ENCODE measurements around the gene PLOD1. TPM values are rescaled to one million over a fixed set of nuclear protein-coding genes. Genes with fewer than 3 reads are reported as not detected.

The PLOD1 gene
- 118 TPM for total RNA-seq
- polyA plus RNA-seq (ENCODE audit: insufficient read depth in 1 of 8, insufficient read length in 8 of 8, low replicate concordance in 1 of 8), result 100 to 1,000 TPM; 138 to 243 (median 184) TPM
- long read RNA-seq, donor 1, transcript PLOD1-201 (19 exons, 2,940 nt), result major isoform, 16 of 35 reads
- long read RNA-seq, donor 1, partial matches to known transcripts, result 18 of 35 reads
- long read RNA-seq, donor 1, other reads (novel, unspliced or antisense), result 0 of 35 reads
- long read RNA-seq, donor 2, transcript PLOD1-201 (19 exons, 2,940 nt), result major isoform, 5 of 5 reads
- long read RNA-seq, donor 2, partial matches to known transcripts, result 0 of 5 reads
- long read RNA-seq, donor 2, other reads (novel, unspliced or antisense), result 0 of 5 reads
- long read RNA-seq, donor 3, transcript PLOD1-201 (19 exons, 2,940 nt), result major isoform, 44 of 66 reads
- long read RNA-seq, donor 3, partial matches to known transcripts, result 22 of 66 reads
- long read RNA-seq, donor 3, other reads (novel, unspliced or antisense), result 0 of 66 reads
- long read RNA-seq, donor 4, transcript PLOD1-201 (19 exons, 2,940 nt), result major isoform, 9 of 45 reads
- long read RNA-seq, donor 4, partial matches to known transcripts, result 36 of 45 reads
- long read RNA-seq, donor 4, other reads (novel, unspliced or antisense), result 0 of 45 reads
- long read RNA-seq, donor 5, transcript PLOD1-201 (19 exons, 2,940 nt), result major isoform, 64 of 261 reads
- long read RNA-seq, donor 5, transcript PLOD1-207 (2 exons, 2,339 nt), result minor isoform, 7 of 261 reads
- long read RNA-seq, donor 5, partial matches to known transcripts, result 189 of 261 reads
- long read RNA-seq, donor 5, other reads (novel, unspliced or antisense), result 0 of 261 reads
- long read RNA-seq, donor 6, transcript PLOD1-201 (19 exons, 2,940 nt), result major isoform, 34 of 113 reads
- long read RNA-seq, donor 6, partial matches to known transcripts, result 75 of 113 reads
- long read RNA-seq, donor 6, other reads (novel, unspliced or antisense), result 0 of 113 reads
- long read RNA-seq, donor 7, transcript PLOD1-201 (19 exons, 2,940 nt), result major isoform, 23 of 104 reads
- long read RNA-seq, donor 7, partial matches to known transcripts, result 76 of 104 reads
- long read RNA-seq, donor 7, other reads (novel, unspliced or antisense), result 0 of 104 reads
- long read RNA-seq, donor 8, transcript PLOD1-201 (19 exons, 2,940 nt), result major isoform, 15 of 97 reads
- long read RNA-seq, donor 8, partial matches to known transcripts, result 79 of 97 reads
- long read RNA-seq, donor 8, other reads (novel, unspliced or antisense), result 0 of 97 reads
- long read RNA-seq, donor 9, transcript PLOD1-201 (19 exons, 2,940 nt), result major isoform, 15 of 47 reads
- long read RNA-seq, donor 9, partial matches to known transcripts, result 30 of 47 reads
- long read RNA-seq, donor 9, other reads (novel, unspliced or antisense), result 0 of 47 reads
- long read RNA-seq, donor 10, transcript PLOD1-201 (19 exons, 2,940 nt), result major isoform, 27 of 90 reads
- long read RNA-seq, donor 10, partial matches to known transcripts, result 62 of 90 reads
- long read RNA-seq, donor 10, other reads (novel, unspliced or antisense), result 0 of 90 reads
- long read RNA-seq, donor 11, transcript PLOD1-201 (19 exons, 2,940 nt), result major isoform, 25 of 89 reads
- long read RNA-seq, donor 11, partial matches to known transcripts, result 61 of 89 reads
- long read RNA-seq, donor 11, other reads (novel, unspliced or antisense), result 0 of 89 reads

GRCh38 chr1:11934302-11935056 is at the start of gene PLOD1:
PLOD1 (plus strand) TSS chr1:11934717; CDS start chr1:11934780, 63 bp downstream.
- Histone ChIP-seq H3K9me3 (replicated peaks; ENCODE audit: control insufficient read depth, low read depth, low read length) (no peaks in the 10 kb centered on the region), H3K4me3 (ENCODE audit: low read length) (peak within 1 kb of the TSS; percentile 76), H3K4me1 (ENCODE audit: control insufficient read depth, insufficient read depth, low read length) (peaks cover 57% of the 10 kb centered on the region), H3K36me3 (ENCODE audit: control insufficient read depth, insufficient read depth, low read length) (peaks cover 10% of the 10 kb centered on the region), H3K27ac (ENCODE audit: low read length) (peak within 1 kb of the TSS; percentile 93), H3K27me3 (ENCODE audit: control insufficient read depth, insufficient read depth, low read length) (no peaks in the 10 kb centered on the region)
- 0% methylated on average over 42 of the region's 55 CpGs for WGBS (ENCODE audit: insufficient coverage)
- peak; percentile 96 for DNase-seq

- Histone ChIP-seq H3K9me3 (replicated peaks; ENCODE audit: control insufficient read depth, low read depth, low read length) (peaks cover 2% of the 10 kb centered on the region), H3K4me3 (ENCODE audit: low read length) (no peak overlapping the region), H3K36me3 (ENCODE audit: control insufficient read depth, insufficient read depth, low read length) (no peaks in the 10 kb centered on the region), H3K4me1 (ENCODE audit: control insufficient read depth, insufficient read depth, low read length) (peaks cover 47% of the 10 kb centered on the region), H3K27ac (ENCODE audit: low read length) (peak overlapping the region; percentile 47), H3K27me3 (ENCODE audit: control insufficient read depth, insufficient read depth, low read length) (no peaks in the 10 kb centered on the region)
- 62% methylated on average over 6 of the region's 6 CpGs for WGBS (ENCODE audit: insufficient coverage)
- peak; percentile 59 for DNase-seq
These were observed 48.6 kb upstream of the PLOD1 start for GRCh38 chr1:11885916-11886315.

- H3K9me3 ChIP-seq (replicated peaks; ENCODE audit: control insufficient read depth, low read depth, low read length), result peaks cover under 1% of the 10 kb centered on the region
- no peak overlapping the region for H3K4me3 ChIP-seq (ENCODE audit: low read length)
- H3K4me1 ChIP-seq (ENCODE audit: control insufficient read depth, insufficient read depth, low read length), result peaks cover 35% of the 10 kb centered on the region
- no peak overlapping the region for H3K27ac ChIP-seq (ENCODE audit: low read length)
- H3K27me3 ChIP-seq (ENCODE audit: control insufficient read depth, insufficient read depth, low read length), result peaks cover 4% of the 10 kb centered on the region
- DNase-seq, result peak; percentile 88
- no peaks in the 10 kb centered on the region for H3K36me3 ChIP-seq (ENCODE audit: control insufficient read depth, insufficient read depth, low read length)
- WGBS (ENCODE audit: insufficient coverage), result 72% methylated on average over 18 of the region's 19 CpGs
These were observed 47.4 kb upstream of the PLOD1 start for GRCh38 chr1:11886986-11887665.

GRCh38 chr1:11887666-11888007 is 46.9 kb upstream of the PLOD1 start:
- peaks cover 31% of the 10 kb centered on the region for H3K4me1 ChIP-seq (ENCODE audit: control insufficient read depth, insufficient read depth, low read length)
- H3K36me3 ChIP-seq (ENCODE audit: control insufficient read depth, insufficient read depth, low read length), result no peaks in the 10 kb centered on the region
- DNase-seq, result no peak
- H3K27ac ChIP-seq (ENCODE audit: low read length), result no peak overlapping the region
- no peak overlapping the region for H3K4me3 ChIP-seq (ENCODE audit: low read length)
- peaks cover 9% of the 10 kb centered on the region for H3K27me3 ChIP-seq (ENCODE audit: control insufficient read depth, insufficient read depth, low read length)
- 73% methylated on average over 7 of the region's 7 CpGs for WGBS (ENCODE audit: insufficient coverage)
- no peaks in the 10 kb centered on the region for H3K9me3 ChIP-seq (replicated peaks; ENCODE audit: control insufficient read depth, low read depth, low read length)

- no peaks in the 10 kb centered on the region for H3K9me3 ChIP-seq (replicated peaks; ENCODE audit: control insufficient read depth, low read depth, low read length)
- H3K27ac ChIP-seq (ENCODE audit: low read length), result no peak overlapping the region
- peaks cover 10% of the 10 kb centered on the region for H3K27me3 ChIP-seq (ENCODE audit: control insufficient read depth, insufficient read depth, low read length)
- H3K36me3 ChIP-seq (ENCODE audit: control insufficient read depth, insufficient read depth, low read length), result no peaks in the 10 kb centered on the region
- no peak for DNase-seq
- H3K4me1 ChIP-seq (ENCODE audit: control insufficient read depth, insufficient read depth, low read length), result peaks cover 24% of the 10 kb centered on the region
- no peak overlapping the region for H3K4me3 ChIP-seq (ENCODE audit: low read length)
- 73% methylated on average over 15 of the region's 15 CpGs for WGBS (ENCODE audit: insufficient coverage)
These were observed 46.2 kb upstream of the PLOD1 start for GRCh38 chr1:11888206-11888876.

- 0% methylated on average over 2 of the region's 3 CpGs for WGBS (ENCODE audit: insufficient coverage)
- Histone ChIP-seq H3K4me1 (ENCODE audit: control insufficient read depth, insufficient read depth, low read length) (peaks cover 20% of the 10 kb centered on the region), H3K27me3 (ENCODE audit: control insufficient read depth, insufficient read depth, low read length) (peaks cover 10% of the 10 kb centered on the region), H3K36me3 (ENCODE audit: control insufficient read depth, insufficient read depth, low read length) (no peaks in the 10 kb centered on the region), H3K9me3 (replicated peaks; ENCODE audit: control insufficient read depth, low read depth, low read length) (no peaks in the 10 kb centered on the region), H3K27ac (ENCODE audit: low read length) (no peak overlapping the region), H3K4me3 (ENCODE audit: low read length) (no peak overlapping the region)
- DNase-seq, result no peak
These were observed 45.7 kb upstream of the PLOD1 start for GRCh38 chr1:11888877-11889208.

GRCh38 chr1:11891433-11892186 is 42.9 kb upstream of the PLOD1 start:
- Histone ChIP-seq H3K27ac (ENCODE audit: low read length) (no peak overlapping the region), H3K4me1 (ENCODE audit: control insufficient read depth, insufficient read depth, low read length) (peaks cover 8% of the 10 kb centered on the region), H3K27me3 (ENCODE audit: control insufficient read depth, insufficient read depth, low read length) (peaks cover 16% of the 10 kb centered on the region), H3K9me3 (replicated peaks; ENCODE audit: control insufficient read depth, low read depth, low read length) (no peaks in the 10 kb centered on the region), H3K36me3 (ENCODE audit: control insufficient read depth, insufficient read depth, low read length) (no peaks in the 10 kb centered on the region), H3K4me3 (ENCODE audit: low read length) (no peak overlapping the region)
- 93% methylated on average over 4 of the region's 6 CpGs for WGBS (ENCODE audit: insufficient coverage)
- DNase-seq, result no peak

GRCh38 chr1:11893907-11894251 is 40.6 kb upstream of the PLOD1 start:
- DNase-seq, result peak; percentile 45
- H3K36me3 ChIP-seq (ENCODE audit: control insufficient read depth, insufficient read depth, low read length), result no peaks in the 10 kb centered on the region
- no peaks in the 10 kb centered on the region for H3K4me1 ChIP-seq (ENCODE audit: control insufficient read depth, insufficient read depth, low read length)
- WGBS (ENCODE audit: insufficient coverage), result no CpG with 5 or more reads among the region's 5 CpGs
- H3K9me3 ChIP-seq (replicated peaks; ENCODE audit: control insufficient read depth, low read depth, low read length), result no peaks in the 10 kb centered on the region
- H3K27ac ChIP-seq (ENCODE audit: low read length), result no peak overlapping the region
- peaks cover 32% of the 10 kb centered on the region for H3K27me3 ChIP-seq (ENCODE audit: control insufficient read depth, insufficient read depth, low read length)
- no peak overlapping the region for H3K4me3 ChIP-seq (ENCODE audit: low read length)
